HFFc6 (cell line): ENCODE results near the gene MEGF10. TPM values are rescaled to one million over a fixed set of nuclear protein-coding genes. Genes with fewer than 3 reads are reported as not detected.
A peak's percentile ranks its signal among the peaks of the same experiment; 100 is the strongest.

Experiments used
- DNase-seq: peaks from one replicate; pipeline ENCODE4 v3.0.0-alpha.2; 2018
- H3K27ac Mint-ChIP-seq: 2 replicates; pipeline ENCODE4 v1.8.0; 2020; ENCODE audit warnings: mild to moderate bottlenecking, mixed read lengths
- H3K27me3 Mint-ChIP-seq: 2 replicates; pipeline ENCODE4 v1.8.0; 2021; ENCODE audit warnings: mild to moderate bottlenecking, moderate library complexity, mixed read lengths; ENCODE audit not compliant: insufficient read depth
- H3K36me3 Mint-ChIP-seq: 2 replicates; pipeline ENCODE4 v1.8.0; 2021; ENCODE audit warnings: low read depth, mixed read lengths
- H3K4me1 Mint-ChIP-seq: 2 replicates; pipeline ENCODE4 v1.8.0; 2020; ENCODE audit warnings: low read depth, mixed read lengths
- H3K4me3 Mint-ChIP-seq: 2 replicates; pipeline ENCODE4 v1.8.0; 2020; ENCODE audit warnings: mild to moderate bottlenecking, moderate library complexity, mixed read lengths
- H3K9me3 Mint-ChIP-seq: 2 replicates; pipeline ENCODE4 v1.8.0; 2020; ENCODE audit warnings: mild to moderate bottlenecking, mixed read lengths
- CTCF ChIP-seq: fragments of 200-600 bp; sonication (generic); IDR thresholded peaks from 2 replicates; pipeline ENCODE4 v1.5.0; 2021; ENCODE audit warnings: antibody characterized with exemption, mild to moderate bottlenecking
- total RNA-seq, 6 experiments: library from RNA; stranded (reverse); fragmentation: NEBNext Ultra II Directional; extraction: Animal tissue kit (Norgen Biotek cat#: 25700); gene quantifications; 2 replicates in 1 of 6; 3 replicates in 5 of 6; pipeline ENCODE4 v1.2.3, GENCODE V29; 2021

MEGF10 gene
- total RNA-seq, 6 experiments from 2014 or later, result not detected

- peak; percentile 74 for TF ChIP-seq CTCF
- no peaks in the 10 kb centered on the region for H3K9me3 Mint-ChIP-seq
- H3K4me1 Mint-ChIP-seq, result peaks cover 9% of the 10 kb centered on the region
- no peak overlapping the region for H3K4me3 Mint-ChIP-seq
- peaks cover 17% of the 10 kb centered on the region; the same call in 1 of the 2 replicates for H3K27me3 Mint-ChIP-seq
- H3K36me3 Mint-ChIP-seq, result no peaks in the 10 kb centered on the region
- no peak overlapping the region for H3K27ac Mint-ChIP-seq
- DNase-seq, result peak; percentile 16
These were observed 151.3 kb downstream of the MEGF10 start for GRCh38 chr5:127441799-127442484.

GRCh38 chr5:127444171-127444570, 153.6 kb downstream of the MEGF10 start:
- H3K27me3 Mint-ChIP-seq, result peaks cover 17% of the 10 kb centered on the region; the same call in 1 of the 2 replicates
- H3K36me3 Mint-ChIP-seq, result no peaks in the 10 kb centered on the region
- DNase-seq, result no peak
- H3K27ac Mint-ChIP-seq, result no peak overlapping the region
- H3K4me1 Mint-ChIP-seq, result peaks cover 21% of the 10 kb centered on the region
- TF ChIP-seq CTCF, result no peak
- no peaks in the 10 kb centered on the region for H3K9me3 Mint-ChIP-seq
- H3K4me3 Mint-ChIP-seq, result no peak overlapping the region

- H3K4me1 Mint-ChIP-seq, result peaks cover 21% of the 10 kb centered on the region
- no peaks in the 10 kb centered on the region for H3K9me3 Mint-ChIP-seq
- no peak overlapping the region for H3K4me3 Mint-ChIP-seq
- no peak for TF ChIP-seq CTCF
- peaks cover 12% of the 10 kb centered on the region; the same call in 1 of the 2 replicates for H3K27me3 Mint-ChIP-seq
- no peaks in the 10 kb centered on the region for H3K36me3 Mint-ChIP-seq
- DNase-seq, result no peak
- no peak overlapping the region for H3K27ac Mint-ChIP-seq
These were observed 154.7 kb downstream of the MEGF10 start for GRCh38 chr5:127445328-127445727.

- no peak overlapping the region for H3K4me3 Mint-ChIP-seq
- H3K36me3 Mint-ChIP-seq, result no peaks in the 10 kb centered on the region
- peaks cover 12% of the 10 kb centered on the region for H3K4me1 Mint-ChIP-seq
- peaks cover 19% of the 10 kb centered on the region for H3K27me3 Mint-ChIP-seq
- no peak for DNase-seq
- H3K27ac Mint-ChIP-seq, result no peak overlapping the region
- TF ChIP-seq CTCF, result no peak
- H3K9me3 Mint-ChIP-seq, result no peaks in the 10 kb centered on the region
These were observed 156.0 kb downstream of the MEGF10 start for GRCh38 chr5:127446626-127447025.

- no peak for TF ChIP-seq CTCF
- peak; percentile 33 for DNase-seq
- Mint-ChIP-seq H3K27me3 (peaks cover 18% of the 10 kb centered on the region), H3K4me1 (peaks cover 12% of the 10 kb centered on the region), H3K36me3 (no peaks in the 10 kb centered on the region), H3K4me3 (no peak overlapping the region), H3K27ac (peak overlapping the region; percentile 1; the same call in 1 of the 2 replicates), H3K9me3 (no peaks in the 10 kb centered on the region)
These were observed 157.2 kb downstream of the MEGF10 start for GRCh38 chr5:127447827-127448226.
